ENCODE measurements around the gene PTTG1IP. TPM values are rescaled to one million over a fixed set of nuclear protein-coding genes. Genes with fewer than 3 reads are reported as not detected.
"Not testable (repeated sequence)": the region's sequence is repeated elsewhere in the genome, so short reads cannot be mapped to it uniquely, and the experiment has no call there.

PTTG1IP gene
- total RNA-seq, 2 experiments from 2014 or later = 80.3 to 82.6 TPM

DNA sequence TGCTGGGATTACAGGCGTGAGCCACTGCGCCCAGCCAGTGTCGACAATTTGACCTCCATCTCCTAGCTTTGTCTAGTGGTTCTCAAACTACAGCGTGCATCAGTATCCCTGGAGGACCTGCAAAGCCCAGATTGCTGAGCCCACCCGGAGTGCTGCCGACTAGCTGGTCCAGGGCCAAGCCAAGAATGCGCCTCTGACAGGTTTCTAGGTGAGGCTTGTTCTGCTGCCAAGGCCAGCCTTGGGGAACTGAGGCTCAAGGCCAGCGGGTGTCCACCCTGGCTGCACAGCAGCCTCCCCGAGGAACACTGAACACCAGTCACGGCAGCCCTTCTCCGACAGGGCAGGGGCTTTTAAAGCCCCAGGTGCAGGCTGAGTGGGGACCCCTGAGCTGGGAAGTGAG lies 9.8 kb upstream of the PTTG1IP start:
- H3K27ac Mint-ChIP-seq = no peak overlapping the region
- CTCF ChIA-PET = interaction anchor here (0.6 to 3.1 kb wide), 6 partner anchors 8 to 245 kb away, joined by 3 to 11 read pairs (median 3); partner anchors contain the start of gene PTTG1IP
- peaks cover 27% of the 10 kb centered on the region for H3K4me1 Mint-ChIP-seq
- no peaks in the 10 kb centered on the region for H3K9me3 Mint-ChIP-seq
- no peaks in the 10 kb centered on the region for H3K27me3 Mint-ChIP-seq
- H3K4me3 Mint-ChIP-seq = no peak overlapping the region
- POLR2A ChIA-PET = interaction anchor here (1.1 to 2.3 kb wide), 6 partner anchors 10 to 48 kb away, joined by 3 to 15 read pairs (median 6); partner anchors contain the start of gene PTTG1IP
- peaks cover 35% of the 10 kb centered on the region for H3K36me3 Mint-ChIP-seq (ENCODE audit: low read depth)
- DNase-seq = no peak

DNA sequence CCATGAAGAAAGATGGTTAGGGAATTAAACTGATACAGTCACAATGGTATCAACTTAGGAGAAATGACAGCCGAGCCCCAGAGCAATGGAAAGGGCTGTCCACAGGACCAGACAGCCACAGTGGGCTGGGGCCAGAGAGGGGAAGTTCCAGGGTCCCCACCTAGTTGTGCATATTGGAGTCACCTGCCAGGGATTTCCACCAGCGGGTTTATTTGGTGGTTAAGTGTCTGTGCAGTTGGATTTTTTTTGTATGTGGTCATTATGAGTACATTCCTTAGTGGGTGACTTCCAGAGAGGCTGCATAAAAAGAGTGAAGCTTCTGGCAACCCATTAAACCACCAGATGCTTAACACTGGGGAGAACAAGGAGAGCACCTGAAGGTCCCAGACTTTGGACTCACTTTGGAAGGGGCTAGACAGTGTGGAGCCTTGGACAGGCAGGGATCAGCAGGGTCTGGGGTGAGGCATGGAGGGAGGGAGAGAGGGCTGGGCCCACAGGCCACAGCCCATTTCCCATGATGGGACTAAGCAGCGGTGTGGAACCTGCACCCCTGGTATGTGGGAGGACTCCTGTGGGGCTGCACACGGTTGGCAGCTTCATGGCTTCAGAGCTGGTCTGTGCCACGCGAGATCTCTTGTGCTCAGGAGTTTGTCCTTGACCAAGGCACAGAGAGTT lies 7.8 kb upstream of the PTTG1IP start:
- ChIA-PET POLR2A (interaction anchor here (0.7 to 1.5 kb wide), 4 partner anchors 9 to 239 kb away, joined by 3 to 5 read pairs (median 4); no protein-coding TSS in a partner anchor), CTCF (interaction anchor here (1.0 to 3.1 kb wide), 4 partner anchors 33 to 81 kb away, joined by 4 to 11 read pairs (median 4); partner anchors contain the start of gene UBE2G2)
- H3K36me3 Mint-ChIP-seq (ENCODE audit: low read depth) = peaks cover 19% of the 10 kb centered on the region
- peak overlapping the region; percentile 69 for H3K27ac Mint-ChIP-seq
- no peaks in the 10 kb centered on the region for H3K9me3 Mint-ChIP-seq
- peaks cover 31% of the 10 kb centered on the region for H3K4me1 Mint-ChIP-seq
- DNase-seq = no peak
- no peak overlapping the region for H3K4me3 Mint-ChIP-seq
- no peaks in the 10 kb centered on the region for H3K27me3 Mint-ChIP-seq

DNA sequence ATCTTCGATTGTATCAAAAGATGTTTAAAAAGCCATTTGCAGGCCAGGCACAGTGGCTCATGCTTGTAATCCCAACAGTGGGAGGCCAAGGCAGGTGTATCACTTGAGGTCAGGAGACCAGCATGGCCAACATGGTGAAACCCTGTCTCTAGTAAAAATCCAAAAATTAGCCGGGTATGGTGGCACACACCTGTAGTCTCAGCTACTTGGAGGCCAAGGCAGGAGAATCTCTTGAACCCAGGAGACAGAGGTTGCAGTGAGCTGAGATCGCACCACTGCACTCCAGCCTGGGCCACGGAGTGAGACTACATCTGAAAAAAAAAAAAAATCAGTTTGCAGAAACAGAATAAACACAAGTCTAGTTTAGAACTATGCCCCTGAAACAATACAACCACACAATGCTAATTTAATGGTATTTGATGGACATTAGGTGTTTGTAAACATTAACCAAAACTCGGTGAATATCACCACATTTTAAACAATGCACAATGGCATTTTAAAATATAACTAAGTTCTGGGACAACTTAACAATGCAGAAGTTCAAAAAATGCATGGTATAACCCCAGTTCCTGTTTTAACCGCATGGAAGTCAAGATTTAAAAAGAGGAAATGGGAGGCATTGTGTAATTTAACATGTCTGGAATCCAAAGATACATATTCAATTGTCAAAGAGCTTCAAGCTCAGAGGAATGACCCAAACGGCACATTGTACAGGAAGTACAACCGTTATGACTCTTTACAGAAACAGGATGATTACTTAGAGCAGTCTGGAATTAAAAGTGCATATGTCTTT lies 7.1 kb upstream of the PTTG1IP start:
- Mint-ChIP-seq H3K9me3 (no peaks in the 10 kb centered on the region), H3K27me3 (no peaks in the 10 kb centered on the region), H3K36me3 (ENCODE audit: low read depth) (peaks cover 11% of the 10 kb centered on the region), H3K27ac (peak overlapping the region; percentile 69), H3K4me3 (no peak overlapping the region), H3K4me1 (peaks cover 34% of the 10 kb centered on the region)
- POLR2A ChIA-PET = interaction anchor here (1.5 kb wide), 1 partner anchor 47 kb away, joined by 5 read pairs; no protein-coding TSS in a partner anchor
- CTCF ChIA-PET = interaction anchor here (1.0 to 1.6 kb wide), 2 partner anchors 52 to 80 kb away, joined by 4 read pairs; no protein-coding TSS in a partner anchor
- no peak for DNase-seq

DNA sequence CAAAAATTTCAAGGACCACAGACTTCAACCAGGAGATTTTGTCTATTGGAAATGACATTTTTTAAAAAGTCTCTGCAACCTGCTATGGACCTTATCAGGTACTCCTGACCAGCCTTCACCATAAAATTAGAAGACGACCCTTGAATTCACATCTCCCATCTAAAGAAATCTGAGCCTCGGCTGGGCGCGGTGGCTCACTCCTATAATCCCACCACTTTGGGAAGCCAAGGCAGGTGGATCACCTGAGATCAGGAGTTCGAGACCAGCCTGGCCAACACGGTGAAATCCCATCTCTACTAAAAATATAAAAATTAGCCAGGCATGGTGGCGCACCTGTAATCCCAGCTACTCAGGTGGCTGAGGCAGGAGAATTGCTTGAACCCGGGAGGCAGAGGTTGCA lies 5.7 kb upstream of the PTTG1IP start:
- POLR2A ChIA-PET = not testable (repeated sequence)

GRCh38 chr21:44878053-44878982 lies 4.8 kb upstream of the PTTG1IP start:
- Mint-ChIP-seq H3K36me3 (ENCODE audit: low read depth) (peaks cover 4% of the 10 kb centered on the region), H3K27me3 (no peaks in the 10 kb centered on the region), H3K4me1 (peaks cover 46% of the 10 kb centered on the region), H3K4me3 (no peak overlapping the region), H3K9me3 (no peaks in the 10 kb centered on the region), H3K27ac (no peak overlapping the region)
- POLR2A ChIA-PET = interaction anchor here (1.1 kb wide), 1 partner anchor 53 kb away, joined by 4 read pairs; no protein-coding TSS in a partner anchor
- CTCF ChIA-PET = interaction anchor here (1.4 to 7.3 kb wide), 3 partner anchors 14 to 77 kb away, joined by 3 to 84 read pairs (median 6); partner anchors contain the start of gene UBE2G2
- no peak for DNase-seq

More for the DNA sequence above, 5.7 kb upstream of the PTTG1IP start:
- H3K36me3 Mint-ChIP-seq (ENCODE audit: low read depth); H3K4me3 Mint-ChIP-seq; H3K9me3 Mint-ChIP-seq; DNase-seq; H3K27ac Mint-ChIP-seq; H3K27me3 Mint-ChIP-seq: not testable (repeated sequence)
- CTCF ChIA-PET = interaction anchor here (1.4 kb wide), 1 partner anchor 13 kb away, joined by 3 read pairs; no protein-coding TSS in a partner anchor
- H3K4me1 Mint-ChIP-seq = peaks cover 44% of the 10 kb centered on the region

DNA sequence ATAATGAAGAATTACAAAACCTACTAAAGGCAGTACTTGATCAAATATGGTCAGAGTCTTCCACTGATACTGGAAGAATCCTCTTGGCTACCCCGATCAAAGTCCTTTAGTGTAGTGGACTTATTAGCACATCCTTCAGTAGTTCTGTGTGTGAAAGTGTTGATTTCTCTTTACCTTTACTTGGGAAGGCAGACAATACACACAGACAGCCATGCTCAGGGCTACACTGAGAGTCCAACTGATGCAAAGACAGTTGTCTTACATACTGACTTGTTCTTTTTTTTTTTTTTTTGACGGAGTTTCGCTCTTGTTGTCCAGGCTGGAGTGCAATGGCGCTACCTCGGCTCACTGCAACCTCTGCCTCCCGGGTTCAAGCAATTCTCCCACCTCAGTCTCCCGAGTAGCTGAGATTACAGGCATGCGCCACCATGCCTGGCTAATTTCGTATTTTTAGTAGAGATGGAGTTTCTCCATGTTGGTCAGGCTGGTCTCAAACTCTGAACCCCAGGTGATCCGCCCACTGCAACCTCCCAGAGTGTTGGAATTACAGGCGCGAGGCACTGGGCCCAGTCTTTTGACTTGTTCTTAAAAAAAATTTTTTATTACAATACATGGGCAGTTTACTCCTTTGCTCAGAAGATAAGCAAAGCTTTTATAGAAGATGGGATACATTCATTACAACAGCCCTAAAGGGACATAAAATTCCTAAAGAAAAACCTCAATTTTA lies 3.5 kb upstream of the PTTG1IP start:
- no peaks in the 10 kb centered on the region for H3K27me3 Mint-ChIP-seq
- H3K36me3 Mint-ChIP-seq (ENCODE audit: low read depth) = peaks cover 10% of the 10 kb centered on the region
- POLR2A ChIA-PET = interaction anchor here (1.1 to 5.2 kb wide), 4 partner anchors 10 to 75 kb away, joined by 4 to 76 read pairs (median 9); partner anchors contain the start of gene UBE2G2
- H3K27ac Mint-ChIP-seq = no peak overlapping the region
- no peak for DNase-seq
- peaks cover 45% of the 10 kb centered on the region for H3K4me1 Mint-ChIP-seq
- H3K4me3 Mint-ChIP-seq = no peak overlapping the region
- CTCF ChIA-PET = interaction anchor here (1.0 to 7.3 kb wide), 5 partner anchors 16 to 76 kb away, joined by 3 to 84 read pairs (median 6); partner anchors contain the start of gene UBE2G2
- H3K9me3 Mint-ChIP-seq = no peaks in the 10 kb centered on the region

DNA sequence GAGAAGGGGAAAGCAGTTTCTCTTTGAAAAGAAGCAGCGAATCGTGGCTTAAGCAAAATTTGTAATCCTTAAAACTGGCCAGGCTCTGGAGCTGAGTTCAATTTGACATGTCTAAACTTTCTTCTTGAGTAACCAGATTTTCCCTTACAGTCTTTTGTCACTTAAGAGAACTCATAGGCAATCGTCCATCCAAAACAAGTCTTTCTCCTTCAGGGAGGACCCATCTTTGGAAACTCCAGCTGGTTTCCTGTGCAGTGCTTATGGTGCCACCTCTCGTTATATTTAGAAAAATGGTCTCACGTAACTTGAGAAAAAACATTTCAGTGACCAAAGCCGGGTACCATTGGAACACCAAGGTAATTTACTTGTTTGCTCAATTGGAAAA lies 1.8 kb upstream of the PTTG1IP start:
- Mint-ChIP-seq H3K4me1 (peaks cover 45% of the 10 kb centered on the region), H3K27me3 (no peaks in the 10 kb centered on the region), H3K27ac (peak overlapping the region; percentile 92), H3K4me3 (peak overlapping the region; percentile 93), H3K36me3 (ENCODE audit: low read depth) (peaks cover 14% of the 10 kb centered on the region), H3K9me3 (no peaks in the 10 kb centered on the region)
- ChIA-PET POLR2A (interaction anchor here (0.7 to 5.2 kb wide), 17 partner anchors 9 to 74 kb away, joined by 3 to 76 read pairs (median 6); partner anchors contain the start of genes SLX9, SUMO3 and UBE2G2), CTCF (interaction anchor here (0.5 to 7.3 kb wide), 12 partner anchors 8 to 104 kb away, joined by 3 to 84 read pairs (median 4); partner anchors contain the start of genes SUMO3 and UBE2G2)
- no peak for DNase-seq

DNA sequence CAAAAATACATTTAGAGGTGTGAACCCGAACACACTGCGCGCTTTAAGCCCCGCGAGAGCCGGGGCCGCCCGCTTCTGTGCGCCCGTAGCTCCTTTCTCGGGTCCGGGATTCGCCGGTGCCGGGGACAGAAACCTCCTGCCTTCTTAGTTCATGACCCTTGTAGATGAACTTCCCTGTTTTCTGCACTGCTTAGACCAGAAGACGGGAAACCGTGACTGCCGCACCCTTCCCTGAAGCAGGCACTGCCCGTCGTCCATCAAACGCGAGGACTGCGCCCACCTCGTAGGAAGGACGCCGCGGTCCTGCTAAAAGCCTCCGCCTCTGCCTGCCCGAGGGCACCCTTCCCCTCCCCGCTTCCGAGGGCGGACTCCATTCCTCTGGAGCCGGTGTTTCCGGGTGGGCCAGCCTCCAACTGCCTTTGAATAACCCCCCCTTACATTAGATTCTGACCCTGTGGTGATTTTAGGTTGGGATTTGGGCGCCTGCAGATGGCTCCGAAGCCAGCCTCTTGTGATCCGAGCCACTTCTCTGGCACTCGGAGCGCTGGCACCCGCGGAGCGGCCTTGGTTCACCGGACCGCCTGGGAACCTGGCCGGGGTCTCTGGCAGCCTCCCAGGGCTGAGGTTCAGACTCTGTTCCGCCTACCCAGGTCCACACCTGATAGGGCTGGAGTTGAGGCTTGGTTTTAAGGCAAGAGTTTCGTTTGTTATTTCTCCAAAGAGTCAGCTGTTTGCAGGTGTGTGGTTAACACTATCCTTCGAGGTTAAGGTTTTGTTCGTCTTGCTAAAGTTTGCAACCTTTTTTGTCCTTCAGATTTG lies 1.2 kb upstream of the PTTG1IP start:
- CTCF ChIA-PET = interaction anchor here (0.5 to 7.3 kb wide), 15 partner anchors 9 to 104 kb away, joined by 3 to 84 read pairs (median 4); partner anchors contain the start of genes SUMO3 and UBE2G2
- Mint-ChIP-seq H3K27ac (peak overlapping the region; percentile 92), H3K27me3 (no peaks in the 10 kb centered on the region), H3K4me1 (peaks cover 50% of the 10 kb centered on the region), H3K4me3 (peak overlapping the region; percentile 93), H3K9me3 (no peaks in the 10 kb centered on the region), H3K36me3 (ENCODE audit: low read depth) (peaks cover 14% of the 10 kb centered on the region)
- POLR2A ChIA-PET = interaction anchor here (0.6 to 5.2 kb wide), 30 partner anchors 9 to 1448 kb away, joined by 3 to 76 read pairs (median 6); partner anchors contain the start of genes ITGB2, KRTAP12-3, SUMO3 and UBE2G2
- DNase-seq = peak; percentile 48

- Mint-ChIP-seq H3K9me3 (no peaks in the 10 kb centered on the region), H3K4me1 (peaks cover 53% of the 10 kb centered on the region), H3K4me3 (peak overlapping the region; percentile 93), H3K27me3 (no peaks in the 10 kb centered on the region), H3K27ac (peak overlapping the region; percentile 92), H3K36me3 (ENCODE audit: low read depth) (peaks cover 14% of the 10 kb centered on the region)
- no peak for DNase-seq
- POLR2A ChIA-PET = interaction anchor here (0.6 to 5.2 kb wide), 25 partner anchors 10 to 1449 kb away, joined by 3 to 76 read pairs (median 6); partner anchors contain the start of genes ITGB2, KRTAP12-3, SLX9 and UBE2G2
- CTCF ChIA-PET = interaction anchor here (1.0 to 7.3 kb wide), 10 partner anchors 9 to 202 kb away, joined by 3 to 84 read pairs (median 4); partner anchors contain the start of genes SUMO3 and UBE2G2
Observed at GRCh38 chr21:44874240-44874496, 678 bp upstream of the PTTG1IP start.

DNA sequence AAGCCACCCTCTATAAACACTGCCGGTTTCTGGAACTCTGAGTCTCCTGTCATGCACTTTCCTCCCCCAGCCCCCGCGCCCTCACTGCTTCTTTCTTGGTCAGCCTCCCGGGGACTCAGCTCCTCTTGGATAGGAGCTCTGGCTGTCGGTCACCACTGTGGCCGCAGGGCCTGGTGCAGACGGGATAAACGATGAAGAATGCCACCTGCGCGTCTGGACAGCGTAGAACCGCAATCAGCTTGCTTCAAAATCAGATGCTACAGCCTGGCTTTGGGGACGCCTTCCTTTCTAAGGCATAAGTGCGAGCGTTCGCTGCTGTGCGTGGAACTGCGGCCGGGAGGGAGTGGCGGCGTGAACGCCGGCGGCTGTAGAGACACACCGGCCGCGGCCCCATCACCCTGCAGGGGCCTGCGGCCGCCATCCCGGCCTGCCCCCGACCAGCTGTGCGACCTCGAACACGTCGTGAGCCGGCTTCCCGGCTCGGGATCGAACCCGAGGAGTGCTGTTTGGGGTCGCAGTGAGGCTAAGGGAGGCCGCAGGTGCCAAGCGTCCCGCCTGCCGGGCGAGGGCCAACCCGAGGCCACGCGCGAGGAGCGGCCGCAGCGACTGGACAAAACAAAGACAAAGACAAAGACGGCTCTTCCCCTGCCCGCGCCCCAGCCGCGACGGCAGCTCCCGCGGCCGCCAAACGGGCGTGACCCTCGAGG lies 688 bp downstream of the PTTG1IP start:
- POLR2A ChIA-PET = interaction anchor here (1.0 to 5.2 kb wide), 23 partner anchors 9 to 789 kb away, joined by 3 to 76 read pairs (median 6); partner anchors contain the start of genes ADARB1, ITGB2, SLX9 and SUMO3
- H3K4me1 Mint-ChIP-seq = peaks cover 67% of the 10 kb centered on the region
- H3K9me3 Mint-ChIP-seq = no peaks in the 10 kb centered on the region
- no peaks in the 10 kb centered on the region for H3K27me3 Mint-ChIP-seq
- H3K36me3 Mint-ChIP-seq (ENCODE audit: low read depth) = peaks cover 22% of the 10 kb centered on the region
- H3K27ac Mint-ChIP-seq = peak overlapping the region; percentile 77
- no peak for DNase-seq
- peak overlapping the region; percentile 93 for H3K4me3 Mint-ChIP-seq
- CTCF ChIA-PET = interaction anchor here (1.0 to 7.3 kb wide), 11 partner anchors 18 to 265 kb away, joined by 3 to 84 read pairs (median 4); partner anchors contain the start of gene UBE2G2

Measured in activated CD4-positive, alpha-beta memory T cell treated with anti-CD3 and anti-CD28 coated beads, Interleukin-2, amount 10 ng/mL, durations not matched to agents 7 days and 5 days (primary cell).